Nephron (organoid): Measurements from ENCODE around the gene LRRC36.
"Not testable (repeated sequence)": the region's sequence is repeated elsewhere in the genome, so short reads cannot be mapped to it uniquely, and the experiment has no call there.

Experiments used
- H3K27ac Mint-ChIP-seq, 3 experiments: 2 replicates each; pipeline ENCODE4 v1.8.0; 2020; ENCODE audit warnings: mixed read lengths in 3 of 3, mild to moderate bottlenecking in 2 of 3, moderate library complexity in 1 of 3
- H3K27me3 Mint-ChIP-seq: 2 replicates; pipeline ENCODE4 v1.8.0; 2021; ENCODE audit warnings: low read depth, mild to moderate bottlenecking, moderate library complexity, mixed read lengths
- H3K36me3 Mint-ChIP-seq: 2 replicates; pipeline ENCODE4 v1.8.0; 2020; ENCODE audit warnings: low read depth, mixed read lengths
- H3K4me1 Mint-ChIP-seq: 2 replicates; pipeline ENCODE4 v1.8.0; 2020; ENCODE audit warnings: mixed read lengths
- H3K4me3 Mint-ChIP-seq, 3 experiments: 2 replicates each; pipeline ENCODE4 v1.8.0; 2020; ENCODE audit warnings: mild to moderate bottlenecking in 3 of 3, mixed read lengths in 3 of 3, moderate library complexity in 2 of 3
- H3K9me3 Mint-ChIP-seq: 2 replicates; pipeline ENCODE4 v1.8.0; 2020; ENCODE audit warnings: mixed read lengths
- TF ChIP-seq, protein P1 (sequence below), 3 experiments: fragments of 200-600 bp; sonication (generic); IDR thresholded peaks; one replicate each; pipeline ENCODE4 v1.5.0; 2021; ENCODE audit warnings: antibody characterized with exemption in 3 of 3; ENCODE audit not compliant: unreplicated experiment in 3 of 3

Gene LRRC36

DNA sequence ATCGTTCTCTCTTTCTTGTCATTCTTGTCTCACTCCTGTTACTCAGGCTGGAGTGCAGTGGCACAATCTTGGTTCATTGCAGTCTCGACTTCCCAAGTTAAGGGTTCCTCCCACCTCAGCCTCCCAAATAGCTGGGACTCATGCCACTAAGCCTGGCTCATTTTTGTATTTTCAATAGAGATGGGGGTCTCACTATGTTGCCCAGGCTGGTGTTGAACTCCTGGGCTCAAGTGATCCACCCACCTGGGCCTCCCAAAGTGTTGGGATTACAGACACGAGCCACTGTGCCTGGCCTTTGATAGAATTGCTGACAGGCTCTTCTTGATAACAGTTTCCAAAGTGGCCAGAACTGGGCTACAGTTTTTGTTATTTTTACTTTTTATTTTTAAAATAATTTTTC is 34.4 kb downstream of the LRRC36 start:
- Mint-ChIP-seq H3K36me3 (no peaks in the 10 kb centered on the region), H3K27me3 (peaks cover 4% of the 10 kb centered on the region), H3K27ac (peak overlapping the region in 2 of 3 experiments; percentile 66), H3K9me3 (no peaks in the 10 kb centered on the region), H3K4me1 (peaks cover 7% of the 10 kb centered on the region), H3K4me3 (no peak overlapping the region)
- TF ChIP-seq, protein P1, sequence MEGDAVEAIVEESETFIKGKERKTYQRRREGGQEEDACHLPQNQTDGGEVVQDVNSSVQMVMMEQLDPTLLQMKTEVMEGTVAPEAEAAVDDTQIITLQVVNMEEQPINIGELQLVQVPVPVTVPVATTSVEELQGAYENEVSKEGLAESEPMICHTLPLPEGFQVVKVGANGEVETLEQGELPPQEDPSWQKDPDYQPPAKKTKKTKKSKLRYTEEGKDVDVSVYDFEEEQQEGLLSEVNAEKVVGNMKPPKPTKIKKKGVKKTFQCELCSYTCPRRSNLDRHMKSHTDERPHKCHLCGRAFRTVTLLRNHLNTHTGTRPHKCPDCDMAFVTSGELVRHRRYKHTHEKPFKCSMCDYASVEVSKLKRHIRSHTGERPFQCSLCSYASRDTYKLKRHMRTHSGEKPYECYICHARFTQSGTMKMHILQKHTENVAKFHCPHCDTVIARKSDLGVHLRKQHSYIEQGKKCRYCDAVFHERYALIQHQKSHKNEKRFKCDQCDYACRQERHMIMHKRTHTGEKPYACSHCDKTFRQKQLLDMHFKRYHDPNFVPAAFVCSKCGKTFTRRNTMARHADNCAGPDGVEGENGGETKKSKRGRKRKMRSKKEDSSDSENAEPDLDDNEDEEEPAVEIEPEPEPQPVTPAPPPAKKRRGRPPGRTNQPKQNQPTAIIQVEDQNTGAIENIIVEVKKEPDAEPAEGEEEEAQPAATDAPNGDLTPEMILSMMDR (IDR thresholded peaks at IDR 0.05; ENCODE audit: unreplicated experiment in 3 of 3), result no peak

DNA sequence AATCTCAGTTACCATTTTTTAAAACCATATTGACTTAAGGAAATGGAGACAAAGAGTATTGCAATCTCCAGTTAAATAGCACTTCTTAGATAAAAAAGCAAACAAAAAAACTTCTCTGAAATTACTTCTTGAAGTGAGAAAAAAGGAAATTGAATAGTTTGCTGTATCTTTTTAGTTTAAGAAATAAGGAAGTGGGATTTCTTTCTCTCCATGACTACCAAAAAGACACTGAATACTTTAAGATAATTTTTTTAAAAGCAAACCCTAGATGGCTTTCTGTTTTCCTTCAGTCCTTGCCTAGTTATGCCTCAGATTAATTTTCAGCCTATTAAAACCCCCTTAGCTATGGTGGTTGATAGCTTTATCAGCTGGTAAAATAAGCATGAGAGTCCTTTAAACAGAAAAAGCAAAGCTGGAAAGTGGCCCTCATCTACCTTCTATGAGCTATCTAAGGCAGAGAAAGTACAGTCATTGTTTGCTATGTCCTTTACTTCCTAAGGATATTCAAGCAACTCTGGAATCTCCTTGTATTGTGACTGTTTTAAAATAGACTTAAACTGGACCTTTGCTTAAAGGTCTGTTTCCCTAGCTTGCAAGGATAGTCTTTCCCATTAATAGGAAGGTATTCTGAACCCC is 38.1 kb downstream of the LRRC36 start:
- TF ChIP-seq, protein P1 (IDR thresholded peaks at IDR 0.05; ENCODE audit: unreplicated experiment in 3 of 3), result no peak
- no peaks in the 10 kb centered on the region for H3K36me3 Mint-ChIP-seq
- H3K4me1 Mint-ChIP-seq, result no peaks in the 10 kb centered on the region
- H3K9me3 Mint-ChIP-seq, result no peaks in the 10 kb centered on the region
- peak overlapping the region in 2 of 3 experiments; percentile 9 to 72 for H3K27ac Mint-ChIP-seq
- no peak overlapping the region for H3K4me3 Mint-ChIP-seq
- H3K27me3 Mint-ChIP-seq, result peaks cover 4% of the 10 kb centered on the region

DNA sequence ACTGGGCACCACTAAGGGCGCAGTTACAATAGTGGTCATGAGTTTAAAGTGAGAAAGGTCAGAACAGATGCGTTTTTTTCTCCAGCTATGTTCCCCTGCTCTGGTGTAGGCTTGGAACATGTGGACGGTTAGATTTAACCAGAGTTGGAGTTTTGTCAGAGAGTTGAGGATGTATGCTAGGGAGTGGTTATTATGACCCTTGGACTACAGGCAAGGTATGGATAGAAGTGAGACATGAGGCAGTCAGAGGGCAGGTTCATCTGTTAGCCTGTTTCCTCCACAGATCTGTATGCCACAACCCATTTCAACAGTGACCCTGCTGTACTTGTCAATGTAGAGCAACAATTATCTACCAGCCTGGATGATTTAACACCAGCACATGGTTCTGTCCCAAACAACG is 44.0 kb downstream of the LRRC36 start:
- no peak overlapping the region for H3K27ac Mint-ChIP-seq
- H3K36me3 Mint-ChIP-seq, result no peaks in the 10 kb centered on the region
- H3K4me1 Mint-ChIP-seq, result no peaks in the 10 kb centered on the region
- peaks cover 4% of the 10 kb centered on the region for H3K27me3 Mint-ChIP-seq
- TF ChIP-seq, protein P1 (IDR thresholded peaks at IDR 0.05; ENCODE audit: unreplicated experiment in 3 of 3), result no peak
- no peak overlapping the region for H3K4me3 Mint-ChIP-seq
- H3K9me3 Mint-ChIP-seq, result no peaks in the 10 kb centered on the region

DNA sequence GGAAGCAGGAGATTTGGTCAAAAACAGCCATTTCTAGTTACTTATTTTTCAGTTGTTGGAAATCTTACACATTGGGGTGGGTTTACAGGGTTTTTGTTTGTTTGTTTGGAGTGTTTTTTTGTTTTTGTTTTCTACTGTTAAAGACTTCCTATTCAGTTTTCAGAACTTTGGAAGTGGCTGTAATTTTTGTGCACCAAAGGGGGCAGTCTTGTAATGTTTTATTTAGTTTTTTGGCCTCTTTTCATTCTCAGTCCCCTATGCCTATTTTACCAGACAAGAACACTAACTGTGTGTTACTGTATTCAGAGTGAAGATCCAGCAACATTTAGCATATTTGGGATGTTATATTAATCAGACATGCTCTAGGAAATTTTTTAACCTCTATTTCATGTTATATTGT is 46.0 kb downstream of the LRRC36 start:
- Mint-ChIP-seq H3K27me3 (peaks cover 7% of the 10 kb centered on the region), H3K36me3 (no peaks in the 10 kb centered on the region), H3K9me3 (no peaks in the 10 kb centered on the region), H3K4me3 (no peak overlapping the region), H3K4me1 (no peaks in the 10 kb centered on the region), H3K27ac (no peak overlapping the region)
- TF ChIP-seq, protein P1 (IDR thresholded peaks at IDR 0.05; ENCODE audit: unreplicated experiment in 3 of 3), result peak; percentile 39 to 42 (median 42)

DNA sequence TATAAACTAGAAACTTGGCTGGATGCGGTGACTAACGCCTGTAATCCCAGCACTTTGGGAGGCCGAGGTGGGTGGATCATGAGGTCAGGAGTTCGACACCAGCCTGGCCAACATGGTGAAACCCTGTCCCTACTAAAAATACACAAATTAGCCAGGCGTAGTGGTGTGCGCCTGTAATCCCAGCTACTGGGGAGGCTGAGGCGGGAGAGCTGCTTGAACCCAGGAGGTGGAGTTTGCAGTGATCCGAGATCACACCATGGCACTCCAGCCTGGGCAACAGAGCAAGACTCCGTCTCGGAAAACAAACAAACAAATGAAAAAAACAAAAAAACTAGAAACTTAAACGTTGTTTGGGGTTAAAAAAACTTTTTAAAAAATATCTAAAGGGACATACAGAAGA is 49.4 kb downstream of the LRRC36 start:
- not testable (repeated sequence) for H3K27ac Mint-ChIP-seq, H3K27me3 Mint-ChIP-seq, H3K9me3 Mint-ChIP-seq, H3K4me3 Mint-ChIP-seq, H3K4me1 Mint-ChIP-seq, H3K36me3 Mint-ChIP-seq

DNA sequence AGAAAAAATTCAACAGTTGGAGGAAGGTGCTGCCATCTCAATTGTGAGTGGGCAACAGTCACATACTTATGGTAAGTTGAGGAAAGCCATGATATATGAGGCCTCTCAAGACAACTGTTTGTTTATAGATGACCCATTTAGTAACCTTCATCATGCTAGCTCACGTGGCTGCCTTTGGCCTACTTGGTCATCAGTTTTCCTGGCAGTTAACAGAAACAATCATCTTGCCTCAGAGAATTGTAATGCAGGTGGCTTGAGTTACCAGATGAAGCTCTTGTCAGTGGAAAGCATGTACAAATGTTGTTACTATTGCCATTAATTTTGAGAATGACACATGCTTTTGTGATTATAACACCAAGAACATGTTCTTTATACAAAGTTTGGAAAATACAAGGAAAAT is 52.0 kb downstream of the LRRC36 start:
- Mint-ChIP-seq H3K36me3 (no peaks in the 10 kb centered on the region), H3K4me3 (no peak overlapping the region), H3K9me3 (no peaks in the 10 kb centered on the region), H3K27me3 (peaks cover 3% of the 10 kb centered on the region), H3K27ac (peak overlapping the region in 1 of 3 experiments; percentile 44), H3K4me1 (no peaks in the 10 kb centered on the region)
- TF ChIP-seq, protein P1 (IDR thresholded peaks at IDR 0.05; ENCODE audit: unreplicated experiment in 3 of 3), result no peak
